ENCODE results near the gene ARHGAP25.

ARHGAP25 gene

GRCh38 chr2:68854476-68854875, 119.9 kb downstream of the ARHGAP25 start:
- no peak for FAIRE-seq

DNA sequence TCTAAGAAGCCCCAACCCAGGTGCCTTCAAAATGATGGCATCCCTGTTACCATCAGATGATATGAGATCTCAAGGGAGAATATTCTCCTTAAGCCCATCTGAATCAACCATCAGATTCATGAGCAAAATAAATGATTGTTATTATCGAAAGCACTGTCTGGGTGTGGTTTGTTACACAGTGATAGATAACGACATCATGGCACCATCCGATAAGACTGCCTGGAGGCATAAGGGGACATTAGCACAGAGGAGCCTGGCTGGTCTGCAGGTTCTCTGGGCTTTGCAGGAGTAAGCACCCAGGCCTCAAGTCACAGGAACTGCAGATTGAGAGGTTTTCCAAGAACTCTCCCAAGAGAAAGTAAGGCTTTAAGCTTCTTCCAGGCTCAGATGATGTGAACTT, 120.9 kb downstream of the ARHGAP25 start:
- FAIRE-seq (no peak), DNase-seq (ENCODE audit: insufficient read length, low spot score) (no peak)

More at GRCh38 chr2:68854476-68854875, 119.9 kb downstream of the ARHGAP25 start:
- DNase-seq (ENCODE audit: insufficient read length, low spot score) = no peak

DNA sequence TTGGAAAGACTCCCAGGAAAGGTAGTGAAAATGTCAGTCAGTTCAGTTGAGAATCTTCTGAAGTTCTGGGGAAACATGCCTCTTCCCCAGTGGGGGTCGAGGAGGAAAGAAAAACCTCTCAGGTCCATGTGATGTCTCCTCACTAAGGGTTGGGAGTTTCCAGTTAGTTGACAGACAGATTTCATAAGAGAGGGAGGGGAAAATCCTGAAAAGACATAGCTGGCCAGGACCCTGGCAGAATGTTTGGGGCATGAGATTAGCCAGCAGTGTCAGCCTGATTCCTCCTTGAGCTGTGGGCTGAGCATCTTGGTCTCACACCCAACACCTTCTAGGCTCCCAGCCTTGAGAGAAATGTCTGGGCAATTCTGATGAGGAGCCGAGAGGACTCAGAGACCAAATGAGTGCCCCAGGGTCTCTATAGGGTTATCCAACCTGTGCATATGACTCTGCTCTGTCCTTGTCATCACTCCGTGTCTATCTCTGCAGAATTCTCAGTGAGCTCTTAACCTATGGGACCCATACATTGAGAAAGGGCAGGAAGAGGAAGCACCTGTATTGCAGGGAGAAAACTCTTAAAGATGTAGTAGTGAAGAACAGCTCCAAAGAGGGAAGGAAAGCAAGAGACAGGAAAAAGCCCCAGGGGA, 122.7 kb downstream of the ARHGAP25 start:
- FAIRE-seq (no peak), DNase-seq (ENCODE audit: insufficient read length, low spot score) (no peak)

GRCh38 chr2:68857855-68858456, 123.3 kb downstream of the ARHGAP25 start:
- DNase-seq (ENCODE audit: insufficient read length, low spot score) (no peak), FAIRE-seq (peak; percentile 31)

DNA sequence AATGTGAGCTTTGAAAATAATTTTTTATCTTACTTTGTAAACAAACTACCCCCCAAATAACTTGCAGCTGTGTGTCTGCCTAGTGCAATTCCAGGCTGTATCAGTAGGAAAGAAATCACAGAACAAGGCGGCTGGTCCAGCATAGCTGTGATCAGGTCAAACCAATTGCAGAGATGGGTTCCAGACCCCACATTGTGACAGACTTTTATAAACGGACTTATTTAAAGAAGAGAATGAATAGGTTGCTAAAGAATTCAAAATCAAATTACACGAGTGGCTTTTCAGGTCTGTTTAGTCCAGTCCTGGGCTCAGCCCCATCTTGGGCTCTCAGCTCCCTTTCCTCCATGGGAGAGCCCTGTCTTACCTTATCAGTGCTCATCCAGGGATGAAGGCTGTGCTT, 125.5 kb downstream of the ARHGAP25 start:
- DNase-seq (ENCODE audit: insufficient read length, low spot score) (no peak), FAIRE-seq (no peak)

GRCh38 chr2:68861330-68861729, 126.7 kb downstream of the ARHGAP25 start:
- no peak for DNase-seq (ENCODE audit: insufficient read length, low spot score)
- no peak for FAIRE-seq

GRCh38 chr2:68862889-68863288, 128.3 kb downstream of the ARHGAP25 start:
- FAIRE-seq = no peak
- no peak for DNase-seq (ENCODE audit: insufficient read length, low spot score)

DNA sequence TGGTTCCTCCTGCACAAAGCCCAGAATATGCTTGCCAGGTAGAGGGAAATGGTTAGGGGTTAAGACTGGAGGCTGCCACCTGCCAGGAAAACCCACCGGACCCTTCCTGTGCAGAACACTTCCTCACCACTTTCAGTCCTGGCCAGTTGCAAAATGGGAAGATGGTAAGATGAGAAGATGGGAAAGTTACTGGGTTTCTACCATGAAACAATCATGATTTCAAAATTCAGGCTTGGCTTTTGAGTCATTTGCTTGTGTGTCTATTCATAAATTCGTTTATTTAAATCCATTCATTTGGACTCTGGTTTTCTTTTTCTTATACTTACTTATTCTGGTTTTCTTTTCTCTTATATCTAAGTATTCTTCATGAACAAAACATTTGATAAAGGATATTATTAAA, 129.4 kb downstream of the ARHGAP25 start:
- DNase-seq (ENCODE audit: insufficient read length, low spot score) (no peak), FAIRE-seq (no peak)

DNA sequence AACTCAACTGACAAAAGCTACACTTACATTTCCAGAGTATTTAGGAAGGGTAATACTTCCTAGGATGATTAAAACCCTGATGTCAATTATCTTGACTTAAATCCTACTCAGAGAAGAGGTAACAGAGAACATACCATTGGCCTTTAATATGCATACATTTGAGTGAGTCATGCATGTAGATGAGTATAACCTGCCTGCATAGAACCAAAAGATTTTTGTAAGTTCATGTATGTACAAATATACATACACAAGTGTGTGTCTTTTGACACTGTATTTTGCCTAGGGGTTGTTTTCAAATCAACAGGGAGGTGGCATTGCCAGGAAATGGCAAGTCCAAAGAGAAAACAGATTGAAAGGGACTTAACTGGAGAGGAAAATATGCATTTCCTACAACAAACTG, 130.5 kb downstream of the ARHGAP25 start:
- DNase-seq (ENCODE audit: insufficient read length, low spot score) (no peak), FAIRE-seq (no peak)

DNA sequence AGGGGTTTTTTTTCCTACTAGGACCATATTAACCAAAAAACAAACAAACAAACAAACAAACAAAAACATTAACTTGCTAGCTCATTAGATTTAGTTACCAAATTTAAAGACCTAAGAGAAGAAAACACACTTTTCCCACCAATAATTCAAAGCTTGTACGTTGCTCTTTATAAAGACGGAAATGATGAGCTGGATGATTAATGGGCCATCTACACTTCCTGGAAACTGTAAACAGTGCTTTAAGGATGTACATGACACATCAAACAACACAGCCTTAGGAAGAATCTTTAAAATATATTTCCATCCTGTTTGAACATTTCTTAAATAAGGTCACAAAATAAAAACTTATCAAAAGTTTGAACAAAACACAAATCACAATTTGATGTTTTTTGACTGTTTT, 135.6 kb downstream of the ARHGAP25 start:
- DNase-seq (ENCODE audit: insufficient read length, low spot score) (no peak), FAIRE-seq (no peak)

GRCh38 chr2:68871159-68871764, 136.7 kb downstream of the ARHGAP25 start, which contains the start of gene BMP10:
TSS of gene BMP10 (minus strand) at chr2:68871397. CDS start at chr2:68871358, 39 bp downstream.
- FAIRE-seq (no peak), DNase-seq (ENCODE audit: insufficient read length, low spot score) (no peak)

Data from HTR-8/SVneo (cell line).